HS-27A (cell line): Measurements from ENCODE around the gene MAP2K5.

ENCODE experiments used
- DNase-seq: peaks from one replicate; pipeline ENCODE4 v3.0.0-alpha.2; 2012; ENCODE audit warnings: low read depth, missing footprints

Gene MAP2K5

DNA sequence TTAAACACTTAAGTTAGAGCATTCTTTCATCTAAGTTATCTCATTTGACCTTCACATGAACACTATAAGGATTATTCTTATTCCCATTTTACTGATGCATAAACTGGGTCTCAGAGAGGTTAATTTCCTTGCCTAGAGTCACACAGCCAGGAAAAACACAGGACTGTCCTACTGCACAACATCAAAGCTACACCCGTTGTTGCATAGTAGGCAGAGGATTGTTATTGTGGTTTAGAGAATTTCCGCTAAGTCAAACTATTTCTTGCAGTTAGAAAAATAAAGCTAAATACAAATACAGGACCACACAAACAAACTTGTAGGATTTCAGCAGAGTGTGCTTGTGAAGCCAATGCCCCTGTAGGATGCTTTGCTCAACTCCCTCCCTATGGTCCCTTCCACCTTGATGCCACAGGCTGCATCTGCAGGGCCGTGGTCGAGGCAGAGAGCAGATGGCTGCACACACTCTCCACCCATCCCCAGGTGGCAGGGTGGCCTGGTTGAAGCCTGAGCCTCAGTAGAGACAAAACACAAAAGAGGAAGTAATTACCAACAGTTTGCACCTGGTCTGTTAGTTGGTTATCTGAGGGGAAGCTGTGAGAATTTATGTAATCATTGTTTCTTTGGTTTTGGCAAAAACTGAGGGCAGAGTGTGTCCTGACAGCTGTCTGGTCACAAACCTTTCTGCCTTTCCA lies 241.7 kb downstream of the MAP2K5 start:
- no peak for DNase-seq

GRCh38 chr15:67784856-67785430 lies 242.4 kb downstream of the MAP2K5 start:
- no peak for DNase-seq

GRCh38 chr15:67785431-67785830 lies 242.9 kb downstream of the MAP2K5 start:
- no peak for DNase-seq

- DNase-seq, result no peak
These were observed 244.1 kb downstream of the MAP2K5 start for GRCh38 chr15:67786646-67787045.

DNA sequence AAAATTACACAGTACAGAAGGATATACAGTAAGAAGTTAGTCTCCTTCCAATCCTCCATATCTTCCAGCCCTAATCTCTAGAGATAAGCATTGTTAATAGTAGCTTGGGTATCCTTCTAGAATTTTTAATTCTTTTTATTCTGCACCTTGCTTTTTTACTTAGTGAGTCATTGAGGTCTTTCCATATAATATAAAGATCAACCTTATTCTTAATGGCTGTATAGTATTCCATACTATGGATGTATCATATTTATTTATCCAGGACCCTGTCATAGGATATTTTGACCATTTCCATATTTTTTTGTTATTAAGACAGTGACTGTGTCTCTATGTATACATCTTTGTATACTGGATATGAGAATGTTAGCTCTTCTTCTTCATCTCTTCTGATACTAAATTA lies 246.5 kb downstream of the MAP2K5 start:
- no peak for DNase-seq

GRCh38 chr15:67790610-67791319 lies 248.3 kb downstream of the MAP2K5 start:
- DNase-seq, result no peak

DNA sequence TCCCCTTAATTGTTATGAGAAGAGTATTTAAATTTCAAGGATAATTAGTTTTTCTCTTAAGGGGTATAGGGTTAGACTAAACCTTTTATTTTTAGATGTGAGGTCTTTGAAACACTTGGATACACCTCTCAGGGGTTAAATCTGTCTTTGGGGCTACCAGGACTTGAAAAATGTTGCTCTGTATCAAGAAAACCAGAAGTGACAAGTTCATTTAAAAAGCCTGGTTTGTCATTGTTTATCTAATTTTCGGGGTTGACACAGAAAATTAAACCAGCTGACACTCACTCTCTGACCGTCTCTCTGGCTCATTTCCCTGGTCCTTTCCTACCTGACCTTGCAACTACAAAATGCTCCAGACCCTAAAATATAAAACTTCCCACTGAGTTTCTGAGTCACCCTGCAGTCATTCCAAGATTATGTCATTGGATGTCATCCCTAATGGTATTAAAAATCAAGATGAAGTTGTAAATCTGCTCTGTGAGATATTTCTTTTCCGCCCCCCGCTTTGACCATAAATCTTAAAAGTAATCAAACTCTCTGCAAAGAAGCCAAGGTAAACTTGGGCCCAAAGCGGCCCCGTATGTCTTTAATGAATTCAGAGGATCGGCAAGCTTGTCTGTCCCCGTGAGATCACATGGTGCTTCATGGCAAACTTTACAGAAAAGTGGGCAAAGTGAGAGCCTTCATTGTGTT lies 249.9 kb downstream of the MAP2K5 start:
- no peak for DNase-seq

GRCh38 chr15:67794832-67795574 lies 252.5 kb downstream of the MAP2K5 start:
- DNase-seq, result no peak

DNA sequence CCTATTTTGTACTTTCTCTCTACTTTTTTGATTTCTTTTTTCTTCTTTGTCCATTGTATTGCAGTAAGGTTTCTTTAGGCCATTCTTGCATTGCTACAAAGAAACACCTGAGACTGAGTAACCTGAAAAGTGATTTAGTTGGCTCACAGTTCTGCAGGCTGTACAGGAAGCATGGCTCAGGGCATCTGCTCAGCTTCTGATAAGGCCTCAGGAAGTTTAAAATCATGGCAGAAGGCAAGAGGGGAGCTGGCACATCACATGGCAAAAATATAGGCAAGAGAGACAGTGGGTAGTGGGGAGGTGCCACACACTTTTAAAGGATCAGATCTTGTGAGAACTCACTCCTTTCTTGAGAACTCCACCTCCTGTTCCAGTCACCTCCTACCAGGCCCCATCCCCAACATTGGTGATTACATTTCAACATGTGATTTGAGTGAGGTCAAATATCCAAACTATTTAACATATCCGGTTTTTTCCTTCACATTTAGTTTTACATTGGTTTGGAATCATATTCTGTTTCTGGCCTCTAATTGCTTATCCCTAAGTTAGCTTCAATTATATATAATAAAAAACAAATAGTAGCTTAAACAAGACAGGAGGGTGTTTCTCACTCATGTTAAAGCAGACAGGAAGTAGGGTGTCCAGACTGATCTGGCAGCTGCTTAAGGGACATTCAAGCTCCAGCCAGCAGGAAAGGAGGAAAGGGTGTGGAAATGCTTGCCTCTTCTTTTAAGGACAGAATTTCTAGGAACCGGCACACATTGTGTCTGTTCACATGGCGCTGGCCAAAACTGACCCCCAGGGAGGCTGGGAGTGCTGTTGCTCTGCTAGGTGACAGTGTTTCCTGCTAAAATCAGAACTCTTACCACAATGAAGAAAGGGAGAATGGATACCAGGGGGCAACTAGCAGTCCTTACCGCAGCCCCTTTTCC lies 254.0 kb downstream of the MAP2K5 start:
- DNase-seq, result no peak

- DNase-seq, result no peak
These were observed 257.3 kb downstream of the MAP2K5 start for GRCh38 chr15:67799801-67800205.

GRCh38 chr15:67801142-67801541 lies 258.6 kb downstream of the MAP2K5 start:
- DNase-seq, result no peak

- DNase-seq, result no peak
These were observed 259.7 kb downstream of the MAP2K5 start for GRCh38 chr15:67801926-67802914.

DNA sequence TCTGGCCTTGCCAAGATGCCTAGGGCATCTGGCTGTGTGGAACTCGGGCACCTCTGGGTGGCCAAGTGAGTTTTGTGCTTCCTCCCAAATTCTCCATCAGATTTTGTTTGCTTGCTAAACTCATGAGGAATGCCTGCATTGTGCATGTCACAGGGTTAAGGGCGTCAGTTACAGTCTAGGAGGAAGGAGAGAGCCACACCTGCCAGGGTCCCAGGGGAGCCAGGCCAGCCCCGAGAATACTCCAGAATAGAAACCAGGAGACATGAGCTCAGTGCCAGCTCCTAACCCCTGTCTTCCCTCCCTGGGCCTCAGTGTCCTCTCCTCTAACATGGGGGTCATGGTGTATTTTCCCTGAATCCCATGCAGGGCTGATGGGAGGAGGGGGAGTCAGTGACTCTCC lies 260.8 kb downstream of the MAP2K5 start:
- DNase-seq, result no peak

- DNase-seq, result no peak
These were observed 261.7 kb downstream of the MAP2K5 start for GRCh38 chr15:67803996-67804843.

DNA sequence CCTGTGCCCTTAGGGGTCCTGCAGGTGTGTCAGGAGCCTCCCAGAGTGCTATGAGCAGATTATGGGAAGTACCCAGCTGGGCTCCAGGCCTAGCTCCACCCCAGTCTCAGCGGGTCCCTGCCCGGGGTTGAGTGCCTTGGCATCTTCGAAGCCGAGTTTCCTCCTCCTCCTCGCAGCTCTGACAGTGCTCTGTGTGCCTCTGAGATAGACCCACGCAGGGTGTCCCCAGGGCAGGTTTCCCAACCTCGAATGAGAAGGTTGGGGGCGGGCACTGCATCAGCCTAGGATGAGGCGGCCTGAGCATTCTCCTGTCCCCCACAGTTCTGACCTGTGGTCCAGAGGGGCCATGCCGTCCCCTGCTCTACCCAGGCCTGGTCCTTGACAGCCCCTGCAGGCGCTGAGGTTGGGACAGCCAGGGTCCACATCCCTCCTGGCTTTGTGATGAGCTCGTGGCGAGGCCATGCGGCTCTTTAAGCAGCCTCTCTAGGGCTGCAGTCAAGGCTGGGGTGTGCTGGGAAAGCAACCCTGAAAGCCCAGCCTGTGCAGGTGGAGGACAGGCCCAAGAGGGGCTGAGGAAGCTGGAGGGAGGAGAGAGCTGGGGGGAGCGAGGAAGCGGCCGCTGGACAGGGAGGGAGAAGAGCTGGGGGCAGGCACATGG lies 262.6 kb downstream of the MAP2K5 start:
- DNase-seq, result no peak

GRCh38 chr15:67805666-67806516 lies 263.4 kb downstream of the MAP2K5 start:
- DNase-seq, result no peak

DNA sequence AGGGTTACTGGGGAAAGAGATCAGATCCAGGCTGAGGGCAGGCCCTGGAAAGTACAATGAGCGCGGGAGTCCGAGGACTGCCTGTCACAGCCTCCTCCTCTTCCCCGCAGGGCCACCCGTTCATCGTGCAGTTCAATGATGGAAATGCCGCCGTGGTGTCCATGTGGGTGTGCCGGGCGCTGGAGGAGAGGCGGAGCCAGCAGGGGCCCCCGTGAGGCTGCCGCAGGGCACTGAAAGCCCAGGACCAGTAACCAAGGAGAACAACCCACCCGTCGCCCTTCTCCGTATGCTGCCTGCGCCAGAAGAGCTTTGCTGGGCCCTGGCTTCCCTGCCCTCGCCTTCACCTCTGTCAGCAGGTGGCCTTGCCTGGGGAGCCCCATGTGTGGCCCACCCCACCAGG lies 264.0 kb downstream of the MAP2K5 start:
- DNase-seq, result no peak
